ENCODE data around the gene ROR1. TPM values are rescaled to one million over a fixed set of nuclear protein-coding genes. Genes with fewer than 3 reads are reported as not detected.
"Not testable (repeated sequence)": the region's sequence is repeated elsewhere in the genome, so short reads cannot be mapped to it uniquely, and the experiment has no call there.

Gene ROR1
- total RNA-seq, 1 donor, result under 0.01 TPM

DNA sequence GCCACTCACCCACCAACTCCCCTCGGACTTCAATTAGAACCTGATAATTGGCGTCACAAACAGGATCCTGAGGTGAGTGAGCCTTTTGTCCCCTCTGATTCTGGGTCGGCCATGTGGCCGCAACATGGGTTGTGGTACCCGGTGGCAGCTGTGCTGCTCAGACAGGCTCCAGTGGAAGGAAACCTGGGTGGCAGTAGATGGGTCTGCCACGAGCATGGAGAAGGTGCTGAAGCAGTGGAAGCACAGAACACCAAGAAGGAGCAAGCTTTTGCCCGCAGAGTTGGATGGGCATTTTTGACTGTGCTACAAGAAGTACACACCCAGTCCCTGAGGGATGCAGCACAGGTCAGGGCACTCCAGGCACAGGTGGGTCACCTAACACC, 413.1 kb downstream of the ROR1 start:
- DNase-seq (ENCODE audit: low read depth in 2 of 3, low spot score in 2 of 3), result no peak

GRCh38 chr1:64187646-64188045, 413.8 kb downstream of the ROR1 start:
- DNase-seq (ENCODE audit: low read depth in 2 of 3, low spot score in 2 of 3), result no peak

DNA sequence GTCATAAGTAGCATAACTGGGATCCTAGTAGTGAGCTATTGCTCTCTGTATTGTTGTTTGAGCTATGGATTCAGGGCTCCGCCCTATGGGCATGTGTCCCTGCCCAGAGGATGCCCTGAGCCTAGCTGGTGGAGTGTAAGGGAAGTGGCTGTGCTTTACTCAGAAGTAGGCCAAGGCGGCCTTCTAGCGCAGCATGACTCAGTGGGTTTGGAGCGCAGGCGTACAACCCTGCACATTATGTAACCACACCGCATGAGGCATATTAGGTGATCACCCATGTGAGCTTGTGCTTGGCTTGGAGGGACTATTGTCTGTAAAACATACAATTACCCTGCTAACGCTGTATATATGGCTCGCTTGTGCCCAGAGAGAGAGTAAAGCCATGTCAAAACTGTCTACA, 418.5 kb downstream of the ROR1 start:
- DNase-seq (ENCODE audit: low read depth in 2 of 3, low spot score in 2 of 3), result no peak

DNA sequence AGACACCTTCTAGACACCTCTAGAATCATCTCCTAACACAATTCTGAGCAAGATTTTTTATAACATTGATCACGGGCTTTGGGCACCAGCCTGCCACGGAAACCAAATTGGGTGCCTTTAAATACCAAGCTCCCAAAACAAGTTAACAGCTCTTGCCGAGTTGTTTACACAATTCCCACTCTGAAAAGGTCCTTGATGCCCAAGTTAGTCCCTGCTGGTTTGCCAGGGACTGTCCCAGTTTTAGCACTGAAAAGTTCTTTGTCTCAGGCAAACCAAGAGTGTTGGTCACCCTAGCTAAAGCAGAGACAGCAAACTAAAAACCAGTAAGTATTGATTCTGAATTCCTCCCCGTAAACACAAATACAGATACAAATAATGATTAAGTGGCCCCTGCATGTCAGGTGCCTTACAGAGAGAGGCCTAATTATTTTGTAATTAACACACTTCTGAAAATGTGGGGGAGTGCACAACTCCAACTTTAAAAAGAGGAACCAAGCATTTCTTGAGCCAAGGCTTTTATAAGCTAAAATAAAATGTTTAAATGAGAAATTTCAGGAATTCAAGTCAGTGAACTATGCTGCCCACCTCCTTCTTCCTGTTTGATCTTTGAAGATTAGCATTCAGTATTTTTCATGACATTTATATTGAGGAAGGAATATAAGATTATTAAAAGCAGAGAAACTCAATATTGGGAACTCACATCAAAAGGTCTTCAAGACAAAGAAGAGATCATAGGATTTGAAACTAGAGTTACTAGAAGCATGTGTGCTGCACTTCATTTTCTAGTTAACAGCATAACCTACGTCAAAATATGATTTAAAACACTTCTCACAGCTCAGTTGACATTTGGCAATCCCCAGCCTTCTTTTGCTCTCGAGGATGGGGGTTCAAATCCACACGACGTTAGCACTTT, 420.6 kb downstream of the ROR1 start:
- peak in 1 of 3 donors; percentile 21 for DNase-seq (ENCODE audit: low read depth in 2 of 3, low spot score in 2 of 3)

DNA sequence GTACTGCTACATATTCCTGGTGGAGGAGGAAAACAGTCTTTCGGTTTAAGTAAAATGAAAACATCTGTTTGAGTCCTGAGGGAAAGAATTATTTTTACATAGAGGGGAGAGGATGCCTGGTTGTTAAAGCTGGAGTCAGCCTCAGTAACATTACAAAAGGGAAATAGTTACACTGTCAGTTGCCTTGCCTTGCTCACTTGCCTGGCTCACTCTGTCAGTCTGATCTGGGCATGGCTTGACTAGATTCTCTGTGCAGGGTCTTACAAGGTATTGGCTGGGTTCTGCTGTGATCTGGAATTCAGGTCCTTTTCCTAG, 421.2 kb downstream of the ROR1 start:
- DNase-seq (ENCODE audit: low read depth in 2 of 3, low spot score in 2 of 3), result no peak

DNA sequence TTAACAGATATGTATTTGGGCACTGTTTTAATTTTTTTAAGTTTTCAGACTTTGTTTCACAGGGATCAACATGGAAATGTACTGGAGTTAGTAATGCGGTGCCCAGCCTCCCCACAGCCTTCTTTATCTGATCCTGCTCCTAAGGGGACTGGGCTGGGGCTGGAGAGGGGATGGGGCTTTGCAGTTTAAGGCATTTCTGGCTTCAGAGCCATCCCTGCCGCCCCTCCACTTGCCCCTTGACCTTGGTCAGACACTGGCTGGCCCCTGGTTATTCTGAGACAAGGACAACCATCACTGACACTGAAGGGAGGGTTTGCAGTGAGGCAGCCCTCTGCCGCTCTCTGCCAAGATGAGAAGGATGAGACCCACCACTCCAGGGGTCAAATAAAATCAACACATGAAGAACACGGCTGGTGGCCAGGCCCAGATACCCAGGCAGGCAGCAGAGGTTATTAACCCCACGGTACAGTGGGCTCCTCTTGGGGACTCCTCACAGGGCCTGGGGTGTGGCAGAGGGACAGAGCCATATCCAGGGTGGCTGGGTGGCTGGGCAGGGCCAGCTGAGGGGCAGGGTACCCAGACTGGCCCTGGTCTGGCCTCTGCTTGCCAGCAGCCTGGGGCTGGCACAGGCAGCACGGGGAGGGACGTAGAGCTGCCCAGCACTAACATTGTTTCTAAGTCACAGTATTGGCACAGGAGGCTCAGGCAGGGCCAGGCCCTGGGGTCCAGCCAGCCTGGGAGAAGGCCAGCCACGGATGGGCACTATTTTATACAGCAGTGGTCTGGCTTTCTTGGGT, 422.5 kb downstream of the ROR1 start:
- no peak for DNase-seq (ENCODE audit: low read depth in 2 of 3, low spot score in 2 of 3)

GRCh38 chr1:64197076-64197475, 423.3 kb downstream of the ROR1 start:
- DNase-seq (ENCODE audit: low read depth in 2 of 3, low spot score in 2 of 3), result no peak

DNA sequence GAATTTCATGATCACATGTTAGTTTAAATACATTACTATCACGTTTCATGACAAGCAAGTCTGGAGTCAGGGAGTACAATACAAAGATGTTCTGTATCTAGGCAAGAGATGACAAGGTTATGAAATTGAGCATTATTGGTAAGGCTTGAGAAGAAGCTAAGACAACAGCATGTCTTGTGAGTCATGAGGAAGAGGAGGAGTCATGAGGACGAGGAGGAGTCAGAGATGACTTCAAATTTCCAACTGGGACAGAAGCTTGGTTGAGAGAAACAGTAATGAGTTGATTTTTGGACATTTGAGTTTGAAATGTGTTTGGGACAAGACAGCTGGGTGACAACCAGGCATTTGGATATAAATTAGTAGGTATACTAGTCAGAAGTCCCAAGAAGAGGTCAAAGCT, 425.3 kb downstream of the ROR1 start:
- DNase-seq (ENCODE audit: low read depth in 2 of 3, low spot score in 2 of 3), result no peak

DNA sequence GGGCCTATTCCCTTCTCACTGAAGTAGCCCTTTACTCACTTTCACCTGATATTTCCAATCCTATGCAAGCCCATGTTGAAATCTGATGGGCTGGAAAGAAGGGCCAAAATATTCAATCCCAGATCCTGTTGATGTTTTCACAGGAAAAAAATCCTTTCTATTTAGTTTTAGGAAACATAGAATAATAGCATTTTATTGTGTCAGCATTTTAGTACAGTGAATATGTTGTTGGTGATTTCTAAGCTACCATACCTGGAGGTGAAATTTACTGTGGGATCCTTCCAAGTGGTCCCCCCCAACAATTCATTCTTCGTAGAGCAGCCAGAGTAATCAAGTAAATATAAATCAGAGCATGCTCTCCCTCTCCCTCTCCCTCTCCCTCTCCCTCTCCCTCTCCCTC, 426.2 kb downstream of the ROR1 start:
- no peak for DNase-seq (ENCODE audit: low read depth in 2 of 3, low spot score in 2 of 3)

DNA sequence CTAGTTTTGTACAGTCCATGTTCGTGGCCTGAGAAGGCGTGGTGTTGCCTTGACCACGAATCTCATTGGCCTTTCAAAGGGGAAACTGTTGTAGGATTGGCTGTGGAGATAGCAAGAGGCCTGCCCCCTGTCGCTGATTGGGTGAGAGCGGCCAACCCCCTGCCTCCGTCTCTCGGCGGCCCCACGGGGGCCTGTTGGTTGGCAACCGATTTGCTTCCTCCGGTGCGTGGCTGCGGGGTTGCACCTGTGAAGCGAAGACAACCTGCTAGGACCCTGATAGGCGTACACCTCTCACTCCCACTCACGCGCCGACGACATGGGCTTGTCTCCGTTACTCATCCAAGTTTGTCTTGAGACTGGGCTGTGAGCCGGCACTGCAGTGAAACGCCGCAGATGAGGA, 429.6 kb downstream of the ROR1 start, which contains the start of gene UBE2U:
TSS of gene UBE2U (plus strand) at position 204 of the 400 bp plus-strand sequence. CDS start 428 bp downstream, outside the sequence.
- no peak for DNase-seq (ENCODE audit: low read depth in 2 of 3, low spot score in 2 of 3)

- DNase-seq (ENCODE audit: low read depth in 2 of 3, low spot score in 2 of 3), result no peak
Measured at GRCh38 chr1:64209221-64209620, 435.4 kb downstream of the ROR1 start.

DNA sequence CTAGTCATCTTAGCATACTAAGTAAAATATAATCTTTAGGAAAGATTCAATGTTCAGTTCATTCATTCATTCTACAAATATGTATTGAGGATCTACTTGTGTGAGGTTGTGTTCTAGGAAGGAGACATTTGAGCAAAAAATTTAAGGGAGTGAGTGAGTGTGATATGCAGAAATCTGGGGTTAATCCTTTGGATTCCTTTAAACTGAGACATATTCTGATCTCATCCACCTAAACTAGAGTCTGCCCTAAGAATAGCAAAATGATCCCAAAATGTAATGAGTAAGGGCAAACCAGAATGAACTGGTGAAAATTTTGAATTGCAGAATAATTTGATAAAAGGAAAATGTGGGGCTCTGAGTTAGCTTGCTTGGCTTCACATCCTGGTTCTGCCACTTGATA, 438.2 kb downstream of the ROR1 start:
- DNase-seq (ENCODE audit: low read depth in 2 of 3, low spot score in 2 of 3), result no peak

DNA sequence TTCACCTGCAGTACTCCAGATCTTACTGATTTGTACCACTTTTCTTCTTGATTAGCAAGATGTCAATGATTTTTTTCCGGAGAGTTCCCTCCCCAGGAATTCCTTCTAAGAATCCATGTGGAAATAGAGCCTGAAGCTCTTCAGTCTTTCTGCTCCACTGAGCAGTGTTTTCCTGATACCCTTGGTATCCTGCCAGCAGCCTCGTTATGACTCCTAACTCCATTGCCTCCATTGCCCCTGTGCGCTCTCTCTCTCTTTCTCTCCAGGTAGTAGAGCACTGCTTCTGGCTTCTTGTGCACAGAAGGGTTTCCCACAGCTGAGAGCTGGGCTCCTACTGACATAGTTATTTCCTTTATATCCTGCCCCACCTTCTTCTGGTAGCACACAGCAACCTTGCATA, 441.8 kb downstream of the ROR1 start:
- no peak for DNase-seq (ENCODE audit: low read depth in 2 of 3, low spot score in 2 of 3)

GRCh38 chr1:64220241-64220640, 446.4 kb downstream of the ROR1 start:
- DNase-seq (ENCODE audit: low read depth in 2 of 3, low spot score in 2 of 3), result no peak

- no peak for DNase-seq (ENCODE audit: low read depth in 2 of 3, low spot score in 2 of 3)
Measured at GRCh38 chr1:64223329-64224151, 449.7 kb downstream of the ROR1 start.

- DNase-seq (ENCODE audit: low read depth in 2 of 3, low spot score in 2 of 3), result not testable (repeated sequence)
Measured at GRCh38 chr1:64224236-64224635, 450.4 kb downstream of the ROR1 start.

DNA sequence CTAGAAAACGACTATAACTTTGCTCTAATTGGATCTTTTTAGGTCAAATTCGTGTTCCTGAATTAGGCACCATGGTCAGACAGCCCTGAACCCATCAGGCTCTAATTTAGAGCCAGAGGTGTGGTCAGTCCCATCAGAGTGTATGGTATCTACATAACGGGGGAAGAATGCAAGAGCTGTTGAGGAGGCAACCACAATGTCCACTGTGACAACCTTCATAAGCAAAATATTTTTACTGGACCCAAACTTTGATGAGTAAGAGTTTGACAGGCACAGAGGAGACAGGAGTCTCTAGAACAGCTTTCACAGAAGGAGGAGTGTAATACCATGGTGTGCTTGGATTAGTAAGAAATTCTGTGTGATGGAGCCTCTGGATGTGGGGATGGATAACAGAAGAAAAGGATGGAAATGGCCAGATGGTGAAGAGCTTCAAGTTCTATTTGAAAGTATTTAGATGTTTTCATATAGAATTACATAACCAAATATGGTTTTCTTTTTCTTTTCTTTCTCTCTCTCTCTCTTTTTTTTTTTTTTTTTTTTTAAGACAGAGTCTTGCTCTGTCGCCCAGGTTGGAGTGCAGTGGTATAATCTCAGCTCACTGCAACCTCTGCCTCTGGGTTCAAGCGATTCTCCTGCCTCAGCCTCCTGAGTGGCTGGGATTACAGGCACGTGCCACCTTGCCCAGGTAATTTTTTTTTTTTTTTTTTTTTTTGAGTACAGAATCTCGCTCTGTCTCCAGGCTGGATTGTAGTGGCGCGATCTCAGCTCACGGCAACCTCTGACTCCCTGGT, 454.5 kb downstream of the ROR1 start:
- DNase-seq (ENCODE audit: low read depth in 2 of 3, low spot score in 2 of 3), result no peak

DNA sequence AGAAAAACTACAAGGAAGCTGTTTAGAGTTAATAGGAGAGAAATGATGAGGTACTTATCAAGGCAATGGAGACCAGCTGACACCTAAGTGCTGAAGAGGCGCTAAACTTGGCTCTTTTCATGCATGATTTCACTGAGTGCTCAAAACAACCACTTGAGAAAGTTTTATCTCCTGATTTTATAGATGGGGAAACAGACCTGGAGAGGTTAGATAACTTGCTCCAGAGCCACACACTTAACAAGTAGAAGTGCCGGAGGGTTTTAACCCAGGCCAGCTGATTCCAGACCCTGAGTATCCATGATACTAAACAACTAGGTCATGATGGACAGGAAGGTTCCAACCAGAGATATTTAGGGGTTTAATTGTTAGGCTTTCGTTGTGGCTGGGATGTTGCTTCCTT, 455.5 kb downstream of the ROR1 start:
- DNase-seq (ENCODE audit: low read depth in 2 of 3, low spot score in 2 of 3), result no peak

Data from hematopoietic multipotent progenitor cell (in vitro differentiated cells).